NOMO-1 (cell line): ENCODE measurements around the gene USP17L30.
"Not testable (repeated sequence)": the region's sequence is repeated elsewhere in the genome, so short reads cannot be mapped to it uniquely, and the experiment has no call there.

Source experiments
- DNase-seq, 2 experiments: peaks; one replicate each; lab custom pipeline; 2025; ENCODE audit not compliant: unreplicated experiment in 2 of 2; lab: John Stamatoyannopoulos, UW

The USP17L30 gene

GRCh38 chr4:9362829-9363228 is at the start of gene USP17L30:
TSS of gene USP17L30 (plus strand) at chr4:9363129. CDS start at chr4:9363129, 0 bp downstream.
- DNase-seq: not testable (repeated sequence)

- DNase-seq: not testable (repeated sequence)
Observed at GRCh38 chr4:9324191-9324590, 38.7 kb upstream of the USP17L30 start.

GRCh38 chr4:9324865-9325264 is 38.1 kb upstream of the USP17L30 start, which contains the start of gene USP17L24:
TSS of gene USP17L24 (plus strand) at chr4:9325165. CDS start at chr4:9325165, 0 bp downstream.
- not testable (repeated sequence) for DNase-seq

GRCh38 chr4:9329611-9330010 is 33.3 kb upstream of the USP17L30 start, which contains the start of gene USP17L25:
TSS of gene USP17L25 (plus strand) at chr4:9329911. CDS start at chr4:9329911, 0 bp downstream.
- DNase-seq: not testable (repeated sequence)

- not testable (repeated sequence) for DNase-seq
Observed at GRCh38 chr4:9334358-9334757, 28.6 kb upstream of the USP17L30 start, which contains the start of gene USP17L26. TSS of gene USP17L26 (plus strand) at chr4:9334658. CDS start at chr4:9334658, 0 bp downstream.

GRCh38 chr4:9339103-9339502 is 23.8 kb upstream of the USP17L30 start, which contains the start of gene USP17L5:
TSS of gene USP17L5 (plus strand) at chr4:9339403. CDS start at chr4:9339403, 0 bp downstream.
- not testable (repeated sequence) for DNase-seq

- not testable (repeated sequence) for DNase-seq
Observed at GRCh38 chr4:9343848-9344247, 19.1 kb upstream of the USP17L30 start, which contains the start of gene USP17L27. TSS of gene USP17L27 (plus strand) at chr4:9344148. CDS start at chr4:9344148, 0 bp downstream.

- not testable (repeated sequence) for DNase-seq
Observed at GRCh38 chr4:9348593-9348992, 14.3 kb upstream of the USP17L30 start, which contains the start of gene USP17L28. TSS of gene USP17L28 (plus strand) at chr4:9348893. CDS start at chr4:9348893, 0 bp downstream.

GRCh38 chr4:9350866-9351265 is 12.1 kb upstream of the USP17L30 start:
- not testable (repeated sequence) for DNase-seq

- DNase-seq: not testable (repeated sequence)
Observed at GRCh38 chr4:9353338-9353737, 9.6 kb upstream of the USP17L30 start, which contains the start of gene USP17L29. TSS of gene USP17L29 (plus strand) at chr4:9353638. CDS start at chr4:9353638, 0 bp downstream.

- not testable (repeated sequence) for DNase-seq
Observed at GRCh38 chr4:9379881-9380280, 17.0 kb downstream of the USP17L30 start.

- DNase-seq: not testable (repeated sequence)
Observed at GRCh38 chr4:9381012-9381534, 18.1 kb downstream of the USP17L30 start.

- no peak for DNase-seq
Observed at GRCh38 chr4:9384126-9384525, 21.2 kb downstream of the USP17L30 start.

GRCh38 chr4:9389001-9389400 is 26.1 kb downstream of the USP17L30 start:
- not testable (repeated sequence) for DNase-seq

- DNase-seq: not testable (repeated sequence)
Observed at GRCh38 chr4:9405774-9406173, 42.8 kb downstream of the USP17L30 start.

GRCh38 chr4:9406491-9406890 is 43.6 kb downstream of the USP17L30 start:
- DNase-seq: not testable (repeated sequence)

GRCh38 chr4:9409793-9410192 is 46.9 kb downstream of the USP17L30 start:
- no peak for DNase-seq
